ENCODE measurements around the gene SLC44A4. TPM values are rescaled to one million over a fixed set of nuclear protein-coding genes. Genes with fewer than 3 reads are reported as not detected.

Gene SLC44A4
- total and polyA plus RNA-seq, 9 of the 15 experiments (the other 6 are each of a cell fraction or from before 2014, with no cell fraction given) = 7.9 to 18.6 (median 11.2) TPM

- TF ChIP-seq FOXP4 (CRISPR knock-in tag; IDR thresholded peaks at IDR 0.05; ENCODE audit: borderline replicate concordance) = no peak
- peak; percentile 85 for TF ChIP-seq CTBP1 (IDR thresholded peaks at IDR 0.05; ENCODE audit: borderline replicate concordance)
- TF ChIP-seq MLLT1 (IDR thresholded peaks at IDR 0.05) = peak; percentile 48 to 51; a peak in 1 of 4 replicates
- 0 out of 2 replicates have a peak, but pooled peaks have one; percentile 5 for TF ChIP-seq CLOCK (CRISPR knock-in tag; IDR thresholded peaks at IDR 0.05; ENCODE audit: borderline replicate concordance)
- TF ChIP-seq TRIM28 (IDR thresholded peaks at IDR 0.05) = peak; percentile 76; the same call in 1 of the 2 replicates
- peak in 1 of 2 experiments; percentile 71 for TF ChIP-seq AFF1 (IDR thresholded peaks at IDR 0.05; ENCODE audit: low read depth in 1 of 2, partially characterized antibody in 2 of 2)
- peak; percentile 48 for TF ChIP-seq DPF2 (IDR thresholded peaks at IDR 0.05)
- TF ChIP-seq RAD51 (IDR thresholded peaks at IDR 0.05; ENCODE audit: borderline replicate concordance, low read depth) = peak; percentile 99
- TF ChIP-seq SOX6 (IDR thresholded peaks at IDR 0.05) = peak; percentile 87
These were observed 16.2 kb downstream of the SLC44A4 start, which contains the start of gene NEU1 (continued) for GRCh38 chr6:31862344-31863235.
